NCI-H187 (cell line): ENCODE measurements around the gene TGFBI.

Experiments used
- DNase-seq, 2 experiments: peaks; one replicate each; lab custom pipeline; 2025; lab: John Stamatoyannopoulos, UW

The TGFBI gene

GRCh38 chr5:136001466-136001981 lies 27.3 kb upstream of the TGFBI start:
- DNase-seq, result no peak

GRCh38 chr5:136004436-136004835 lies 24.4 kb upstream of the TGFBI start:
- DNase-seq, result no peak

- no peak for DNase-seq
Measured at GRCh38 chr5:136005476-136005875, 23.3 kb upstream of the TGFBI start.

GRCh38 chr5:136006164-136006563 lies 22.6 kb upstream of the TGFBI start:
- no peak for DNase-seq

- DNase-seq, result no peak
Measured at GRCh38 chr5:136006761-136007251, 22.0 kb upstream of the TGFBI start.

- DNase-seq, result no peak
Measured at GRCh38 chr5:136007271-136007670, 21.5 kb upstream of the TGFBI start.

GRCh38 chr5:136011414-136012001 lies 17.3 kb upstream of the TGFBI start:
- DNase-seq, result no peak

GRCh38 chr5:136012041-136012804 lies 16.6 kb upstream of the TGFBI start:
- DNase-seq, result no peak

GRCh38 chr5:136013559-136013958 lies 15.2 kb upstream of the TGFBI start:
- no peak for DNase-seq

GRCh38 chr5:136014049-136015002 lies 14.5 kb upstream of the TGFBI start:
- DNase-seq, result no peak

GRCh38 chr5:136015003-136015375 lies 13.8 kb upstream of the TGFBI start:
- no peak for DNase-seq

- DNase-seq, result no peak
Measured at GRCh38 chr5:136015966-136016650, 12.7 kb upstream of the TGFBI start.

- DNase-seq, result no peak
Measured at GRCh38 chr5:136016945-136017530, 11.8 kb upstream of the TGFBI start.

- DNase-seq, result no peak
Measured at GRCh38 chr5:136018814-136019783, 9.7 kb upstream of the TGFBI start.

- no peak for DNase-seq
Measured at GRCh38 chr5:136020001-136020382, 8.8 kb upstream of the TGFBI start.

GRCh38 chr5:136020383-136021015 lies 8.3 kb upstream of the TGFBI start:
- DNase-seq, result no peak

GRCh38 chr5:136021016-136021405 lies 7.8 kb upstream of the TGFBI start:
- DNase-seq, result no peak

- no peak for DNase-seq
Measured at GRCh38 chr5:136022965-136023364, 5.8 kb upstream of the TGFBI start.

- DNase-seq, result no peak
Measured at GRCh38 chr5:136023958-136024541, 4.7 kb upstream of the TGFBI start.
